ENCODE measurements around the gene CSRP2.

DNA sequence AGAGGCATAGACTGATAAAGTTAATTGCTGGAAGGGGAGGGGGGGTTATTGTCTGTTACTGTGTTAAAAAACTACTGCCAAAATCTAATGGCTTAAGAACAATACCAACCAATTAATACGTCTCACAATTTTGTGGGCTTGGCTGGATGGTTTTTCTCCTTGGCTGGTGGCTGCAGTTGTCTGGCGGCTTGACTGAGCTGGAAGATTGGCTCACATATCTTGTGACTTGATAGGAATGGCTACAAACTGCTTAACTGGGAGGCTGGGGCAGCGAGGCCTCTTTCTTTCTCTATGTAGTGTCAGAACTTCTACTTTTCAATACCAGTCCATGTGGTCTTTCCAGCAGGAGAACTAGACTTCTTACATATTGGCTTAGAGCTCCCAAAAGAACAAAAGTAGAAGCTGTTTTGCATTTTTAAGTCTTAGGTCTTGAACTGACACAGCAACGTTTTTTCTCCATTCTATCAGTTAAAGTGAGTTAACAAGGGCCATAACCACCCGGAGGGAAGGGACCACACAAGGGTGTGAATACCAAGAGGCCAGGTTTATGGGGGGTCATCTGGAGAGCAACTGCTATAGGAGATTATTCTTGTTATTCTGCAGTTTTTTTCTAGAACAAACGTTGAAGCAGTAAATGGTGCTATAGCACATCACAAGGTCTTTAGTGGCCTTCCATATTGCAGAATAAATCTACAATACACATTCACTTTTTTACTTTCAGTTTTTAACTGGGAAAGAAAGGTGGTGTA is 68.0 kb downstream of the CSRP2 start:
- TF ChIP-seq, protein P1, sequence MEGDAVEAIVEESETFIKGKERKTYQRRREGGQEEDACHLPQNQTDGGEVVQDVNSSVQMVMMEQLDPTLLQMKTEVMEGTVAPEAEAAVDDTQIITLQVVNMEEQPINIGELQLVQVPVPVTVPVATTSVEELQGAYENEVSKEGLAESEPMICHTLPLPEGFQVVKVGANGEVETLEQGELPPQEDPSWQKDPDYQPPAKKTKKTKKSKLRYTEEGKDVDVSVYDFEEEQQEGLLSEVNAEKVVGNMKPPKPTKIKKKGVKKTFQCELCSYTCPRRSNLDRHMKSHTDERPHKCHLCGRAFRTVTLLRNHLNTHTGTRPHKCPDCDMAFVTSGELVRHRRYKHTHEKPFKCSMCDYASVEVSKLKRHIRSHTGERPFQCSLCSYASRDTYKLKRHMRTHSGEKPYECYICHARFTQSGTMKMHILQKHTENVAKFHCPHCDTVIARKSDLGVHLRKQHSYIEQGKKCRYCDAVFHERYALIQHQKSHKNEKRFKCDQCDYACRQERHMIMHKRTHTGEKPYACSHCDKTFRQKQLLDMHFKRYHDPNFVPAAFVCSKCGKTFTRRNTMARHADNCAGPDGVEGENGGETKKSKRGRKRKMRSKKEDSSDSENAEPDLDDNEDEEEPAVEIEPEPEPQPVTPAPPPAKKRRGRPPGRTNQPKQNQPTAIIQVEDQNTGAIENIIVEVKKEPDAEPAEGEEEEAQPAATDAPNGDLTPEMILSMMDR (IDR thresholded peaks at IDR 0.05; ENCODE audit: low read depth, low read length): no peak
- TF ChIP-seq EZH2phosphoT487 (IDR thresholded peaks at IDR 0.05; ENCODE audit: low read depth): no peak
